Measurements from ENCODE around the gene PALM. TPM values are rescaled to one million over a fixed set of nuclear protein-coding genes. Genes with fewer than 3 reads are reported as not detected.
A peak's percentile ranks its signal among the peaks of the same experiment; 100 is the strongest.

PALM gene
- total and polyA plus RNA-seq, 9 of the 15 experiments (the other 6 are each of a cell fraction or from before 2014, with no cell fraction given): 0.04 to 6.6 (median 1.7) TPM

GRCh38 chr19:791567-792305 is 83.0 kb downstream of the PALM start (continued):
- TF ChIP-seq, protein P1, sequence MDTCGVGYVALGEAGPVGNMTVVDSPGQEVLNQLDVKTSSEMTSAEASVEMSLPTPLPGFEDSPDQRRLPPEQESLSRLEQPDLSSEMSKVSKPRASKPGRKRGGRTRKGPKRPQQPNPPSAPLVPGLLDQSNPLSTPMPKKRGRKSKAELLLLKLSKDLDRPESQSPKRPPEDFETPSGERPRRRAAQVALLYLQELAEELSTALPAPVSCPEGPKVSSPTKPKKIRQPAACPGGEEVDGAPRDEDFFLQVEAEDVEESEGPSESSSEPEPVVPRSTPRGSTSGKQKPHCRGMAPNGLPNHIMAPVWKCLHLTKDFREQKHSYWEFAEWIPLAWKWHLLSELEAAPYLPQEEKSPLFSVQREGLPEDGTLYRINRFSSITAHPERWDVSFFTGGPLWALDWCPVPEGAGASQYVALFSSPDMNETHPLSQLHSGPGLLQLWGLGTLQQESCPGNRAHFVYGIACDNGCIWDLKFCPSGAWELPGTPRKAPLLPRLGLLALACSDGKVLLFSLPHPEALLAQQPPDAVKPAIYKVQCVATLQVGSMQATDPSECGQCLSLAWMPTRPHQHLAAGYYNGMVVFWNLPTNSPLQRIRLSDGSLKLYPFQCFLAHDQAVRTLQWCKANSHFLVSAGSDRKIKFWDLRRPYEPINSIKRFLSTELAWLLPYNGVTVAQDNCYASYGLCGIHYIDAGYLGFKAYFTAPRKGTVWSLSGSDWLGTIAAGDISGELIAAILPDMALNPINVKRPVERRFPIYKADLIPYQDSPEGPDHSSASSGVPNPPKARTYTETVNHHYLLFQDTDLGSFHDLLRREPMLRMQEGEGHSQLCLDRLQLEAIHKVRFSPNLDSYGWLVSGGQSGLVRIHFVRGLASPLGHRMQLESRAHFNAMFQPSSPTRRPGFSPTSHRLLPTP (IDR thresholded peaks at IDR 0.05; ENCODE audit: borderline replicate concordance, extremely low read depth, insufficient read length): no peak
- no peak for TF ChIP-seq ILK (tag; IDR thresholded peaks at IDR 0.05; ENCODE audit: borderline replicate concordance, low read depth)
- TF ChIP-seq, protein P2, sequence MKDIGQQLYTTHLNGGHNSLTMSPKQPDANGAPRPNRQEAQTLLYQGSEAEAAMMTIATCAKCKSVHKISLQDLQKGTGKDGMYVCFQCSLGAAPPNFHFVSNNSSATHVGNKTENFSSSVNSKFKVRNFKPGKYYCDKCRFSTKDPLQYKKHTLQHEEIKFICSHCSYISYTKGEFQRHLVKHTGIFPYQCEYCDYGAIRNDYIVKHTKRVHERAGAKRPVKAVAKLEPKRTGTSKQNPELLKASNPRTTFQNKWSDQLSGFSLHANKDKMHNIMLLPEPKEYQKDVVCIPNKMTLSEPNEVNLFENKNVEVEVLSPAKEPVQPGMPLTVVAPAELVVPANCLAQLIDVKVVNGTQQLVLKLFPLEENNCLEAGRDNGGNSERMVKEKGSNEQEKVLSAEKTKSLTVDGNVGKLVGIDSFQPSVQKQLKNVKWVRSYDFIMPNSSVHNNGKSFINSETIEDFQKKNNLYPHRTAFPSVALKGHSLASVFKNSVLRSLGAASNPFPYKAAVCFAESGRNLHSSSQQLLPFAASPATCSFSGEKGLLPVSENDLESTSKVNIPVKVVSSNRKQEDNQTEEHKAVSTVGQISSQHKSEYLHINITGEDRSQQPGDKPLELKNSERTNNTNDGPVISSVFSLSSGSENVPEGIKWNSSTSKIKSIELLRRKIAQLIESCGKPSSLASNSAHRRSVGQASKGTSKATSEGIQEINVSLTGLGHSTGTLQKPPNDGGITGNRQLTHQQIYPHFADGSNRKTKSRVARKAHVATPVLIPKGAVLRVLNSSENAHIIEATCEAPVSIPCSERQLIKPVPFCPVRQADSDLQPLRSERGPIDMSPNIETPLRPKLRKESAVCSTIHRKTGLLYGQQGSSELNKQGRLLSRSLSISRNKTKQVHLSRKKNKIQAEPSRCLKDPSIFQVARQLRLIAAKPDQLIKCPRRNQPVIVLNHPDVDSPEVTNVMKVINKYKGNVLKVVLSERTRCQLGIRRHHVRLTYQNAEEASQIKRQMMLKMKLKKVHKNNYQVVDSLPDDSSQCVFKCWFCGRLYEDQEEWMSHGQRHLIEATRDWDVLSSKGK (CRISPR knock-in tag; IDR thresholded peaks at IDR 0.05): no peak
- no peak for TF ChIP-seq ETV6 (IDR thresholded peaks at IDR 0.05; ENCODE audit: borderline replicate concordance in 1 of 2, low read depth in 2 of 2, low read length in 1 of 2)
- no peak for TF ChIP-seq ETV6 (CRISPR knock-in tag; IDR thresholded peaks at IDR 0.05; ENCODE audit: borderline replicate concordance)
- TF ChIP-seq NFATC3 (IDR thresholded peaks at IDR 0.05): no peak
- TF ChIP-seq ZFP1 (CRISPR knock-in tag; IDR thresholded peaks at IDR 0.05): no peak
- TF ChIP-seq CHD2 (IDR thresholded peaks at IDR 0.05; ENCODE audit: low read depth, low read length): peak; percentile 63
- no peak for TF ChIP-seq PRMT5 (CRISPR knock-in tag; IDR thresholded peaks at IDR 0.05)
- no peak for TF ChIP-seq ZNF764 (CRISPR knock-in tag; IDR thresholded peaks at IDR 0.05; ENCODE audit: low read depth)
- no peak for TF ChIP-seq IRF9 (tag; IDR thresholded peaks at IDR 0.05)
- TF ChIP-seq GTF2F1 (IDR thresholded peaks at IDR 0.05; ENCODE audit: low read depth, low read length): no peak
- TF ChIP-seq, protein P3, sequence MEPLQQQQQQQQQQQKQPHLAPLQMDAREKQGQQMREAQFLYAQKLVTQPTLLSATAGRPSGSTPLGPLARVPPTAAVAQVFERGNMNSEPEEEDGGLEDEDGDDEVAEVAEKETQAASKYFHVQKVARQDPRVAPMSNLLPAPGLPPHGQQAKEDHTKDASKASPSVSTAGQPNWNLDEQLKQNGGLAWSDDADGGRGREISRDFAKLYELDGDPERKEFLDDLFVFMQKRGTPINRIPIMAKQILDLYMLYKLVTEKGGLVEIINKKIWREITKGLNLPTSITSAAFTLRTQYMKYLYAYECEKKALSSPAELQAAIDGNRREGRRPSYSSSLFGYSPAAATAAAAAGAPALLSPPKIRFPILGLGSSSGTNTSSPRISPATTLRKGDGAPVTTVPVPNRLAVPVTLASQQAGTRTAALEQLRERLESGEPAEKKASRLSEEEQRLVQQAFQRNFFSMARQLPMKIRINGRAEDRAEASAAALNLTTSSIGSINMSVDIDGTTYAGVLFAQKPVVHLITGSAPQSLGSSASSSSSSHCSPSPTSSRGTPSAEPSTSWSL (CRISPR knock-in tag; IDR thresholded peaks at IDR 0.05; ENCODE audit: borderline replicate concordance): no peak
- no peak for TF ChIP-seq RBM39 (optimal IDR thresholded peaks at IDR 0.05; ENCODE audit: low read depth, low read length)
- TF ChIP-seq MCM5 (IDR thresholded peaks at IDR 0.05; ENCODE audit: low read depth): no peak
- TF ChIP-seq, protein P4, sequence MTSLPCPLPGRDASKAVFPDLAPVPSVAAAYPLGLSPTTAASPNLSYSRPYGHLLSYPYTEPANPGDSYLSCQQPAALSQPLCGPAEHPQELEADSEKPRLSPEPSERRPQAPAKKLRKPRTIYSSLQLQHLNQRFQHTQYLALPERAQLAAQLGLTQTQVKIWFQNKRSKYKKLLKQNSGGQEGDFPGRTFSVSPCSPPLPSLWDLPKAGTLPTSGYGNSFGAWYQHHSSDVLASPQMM (CRISPR knock-in tag; IDR thresholded peaks at IDR 0.05): no peak
- TF ChIP-seq CREM (IDR thresholded peaks at IDR 0.05; ENCODE audit: low read depth): peak; percentile 70
- no peak for TF ChIP-seq ZNF143 (CRISPR knock-in tag; IDR thresholded peaks at IDR 0.05)

Measured in K562 (cell line).